Memory B cell (primary cell): Measurements from ENCODE around the gene NBAS.

ENCODE experiments used
- ATAC-seq: fragments of 150-1000 bp; cut with Tn5 transposase; 2 replicates; pipeline ENCODE4 v1.10.0; 2021; ENCODE audit warnings: low read depth, mild to moderate bottlenecking, moderate library complexity
- DNase-seq, 2 donors: peaks; one replicate each; pipeline ENCODE4 v3.0.0; 2022; ENCODE audit warnings: low spot score in 2 of 2
- H3K27ac Mint-ChIP-seq: one replicate; pipeline ENCODE4 v1.8.0; 2022; ENCODE audit warnings: mild to moderate bottlenecking, moderate library complexity, mixed read lengths
- H3K27me3 Mint-ChIP-seq: one replicate; pipeline ENCODE4 v1.8.0; 2022; ENCODE audit warnings: mixed read lengths
- H3K36me3 Mint-ChIP-seq: one replicate; pipeline ENCODE4 v1.8.0; 2022; ENCODE audit warnings: mild to moderate bottlenecking, mixed read lengths
- H3K4me1 Mint-ChIP-seq: one replicate; pipeline ENCODE4 v1.8.0; 2022; ENCODE audit warnings: mixed read lengths
- H3K4me3 Mint-ChIP-seq: one replicate; pipeline ENCODE4 v1.8.0; 2022; ENCODE audit warnings: mild to moderate bottlenecking, moderate library complexity, mixed read lengths
- H3K9me3 Mint-ChIP-seq: one replicate; pipeline ENCODE4 v1.8.0; 2022; ENCODE audit warnings: mixed read lengths

Gene NBAS

DNA sequence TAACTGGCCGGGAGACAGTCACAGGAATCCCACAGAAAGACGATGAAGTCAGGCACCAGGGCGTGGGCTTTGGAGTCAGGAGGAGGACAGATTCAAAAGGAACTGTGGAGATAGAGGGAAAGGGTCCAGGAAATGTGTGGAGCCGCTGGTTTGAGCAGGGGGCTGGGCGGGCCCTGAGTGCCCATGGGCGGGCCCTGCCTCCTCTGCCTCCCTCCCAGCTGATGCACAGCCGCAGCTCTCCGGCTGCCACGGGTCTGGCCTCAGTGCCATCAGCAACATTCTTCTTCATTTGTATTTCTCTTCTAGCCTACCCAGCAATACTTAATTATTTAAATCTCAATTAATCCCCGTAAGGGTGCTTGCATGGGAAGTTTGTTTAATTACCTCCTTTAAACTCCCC is 432.3 kb downstream of the NBAS start:
- Mint-ChIP-seq H3K4me1 (peaks cover 1% of the 10 kb centered on the region), H3K4me3 (no peak overlapping the region), H3K27me3 (peaks cover 5% of the 10 kb centered on the region), H3K9me3 (peaks cover 3% of the 10 kb centered on the region), H3K27ac (no peak overlapping the region), H3K36me3 (peaks cover 2% of the 10 kb centered on the region)
- ATAC-seq (no peak), DNase-seq (no peak)

DNA sequence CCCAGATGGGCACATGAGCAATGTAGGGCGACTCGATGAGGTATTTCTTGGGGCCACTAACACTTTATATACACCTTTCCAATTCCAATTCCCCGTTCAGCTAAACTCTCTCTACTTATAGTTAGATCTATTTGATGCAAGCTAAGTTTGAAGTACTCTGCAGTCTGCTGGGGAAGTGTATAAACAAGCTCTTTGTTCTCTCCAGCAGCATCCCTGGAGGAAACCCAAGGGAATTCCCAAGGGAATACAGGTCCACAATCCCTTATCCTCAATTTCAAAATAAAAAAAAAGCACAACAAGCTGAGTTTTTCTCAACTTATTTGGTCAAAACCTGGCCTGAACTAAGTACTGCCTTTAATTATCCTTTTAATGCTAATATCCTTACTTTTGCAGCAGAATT is 433.3 kb downstream of the NBAS start:
- Mint-ChIP-seq H3K36me3 (peaks cover 4% of the 10 kb centered on the region), H3K4me1 (no peaks in the 10 kb centered on the region), H3K9me3 (peaks cover 5% of the 10 kb centered on the region), H3K4me3 (no peak overlapping the region), H3K27ac (no peak overlapping the region), H3K27me3 (peaks cover 5% of the 10 kb centered on the region)
- ATAC-seq (no peak), DNase-seq (no peak)

DNA sequence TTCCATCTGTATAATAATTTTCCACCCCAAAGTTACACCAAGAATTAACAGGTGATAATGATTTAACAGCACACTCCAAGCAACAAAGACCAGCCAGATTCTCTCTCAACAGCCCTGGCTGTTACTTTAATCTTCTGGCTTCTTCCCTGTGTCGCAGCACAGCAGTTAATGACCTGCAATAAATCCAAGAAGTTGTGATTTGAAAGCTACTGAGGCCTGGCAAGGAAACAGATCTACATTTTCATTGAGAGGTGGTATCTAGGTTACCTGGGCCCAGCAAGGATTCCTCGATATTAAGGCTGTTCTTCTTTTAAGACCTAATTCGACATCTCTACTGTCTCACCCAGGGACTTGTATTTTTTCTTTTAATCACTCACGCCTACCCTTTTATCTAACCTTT is 433.8 kb downstream of the NBAS start:
- peaks cover 4% of the 10 kb centered on the region for H3K36me3 Mint-ChIP-seq
- ATAC-seq (no peak), DNase-seq (no peak)
- H3K4me1 Mint-ChIP-seq, result no peaks in the 10 kb centered on the region
- peaks cover 5% of the 10 kb centered on the region for H3K27me3 Mint-ChIP-seq
- H3K9me3 Mint-ChIP-seq, result peaks cover 5% of the 10 kb centered on the region
- no peak overlapping the region for H3K27ac Mint-ChIP-seq
- no peak overlapping the region for H3K4me3 Mint-ChIP-seq

DNA sequence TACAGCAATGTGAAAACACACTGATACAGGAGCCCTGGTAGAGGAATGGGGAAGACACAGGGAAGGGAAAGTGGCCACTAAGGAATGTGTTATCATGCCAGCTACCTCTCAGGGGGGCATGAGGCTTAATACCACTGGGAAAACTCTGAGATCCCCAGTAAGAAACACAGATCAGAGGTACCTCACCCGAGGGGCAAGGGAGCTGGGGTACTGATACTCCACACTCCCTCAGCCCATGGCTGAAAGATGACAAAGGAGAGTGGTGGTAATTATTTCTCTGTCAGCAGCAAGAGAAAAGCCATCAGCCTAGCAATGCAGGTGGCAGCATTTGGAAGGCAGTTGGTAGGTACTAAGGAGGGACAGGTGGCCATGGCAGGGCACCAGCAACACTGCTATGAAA is 434.8 kb downstream of the NBAS start:
- no peak for ATAC-seq
- no peak overlapping the region for H3K4me3 Mint-ChIP-seq
- H3K36me3 Mint-ChIP-seq, result peaks cover 4% of the 10 kb centered on the region
- no peaks in the 10 kb centered on the region for H3K4me1 Mint-ChIP-seq
- H3K27ac Mint-ChIP-seq, result no peak overlapping the region
- peaks cover 6% of the 10 kb centered on the region for H3K27me3 Mint-ChIP-seq
- DNase-seq, result no peak
- peaks cover 7% of the 10 kb centered on the region for H3K9me3 Mint-ChIP-seq

DNA sequence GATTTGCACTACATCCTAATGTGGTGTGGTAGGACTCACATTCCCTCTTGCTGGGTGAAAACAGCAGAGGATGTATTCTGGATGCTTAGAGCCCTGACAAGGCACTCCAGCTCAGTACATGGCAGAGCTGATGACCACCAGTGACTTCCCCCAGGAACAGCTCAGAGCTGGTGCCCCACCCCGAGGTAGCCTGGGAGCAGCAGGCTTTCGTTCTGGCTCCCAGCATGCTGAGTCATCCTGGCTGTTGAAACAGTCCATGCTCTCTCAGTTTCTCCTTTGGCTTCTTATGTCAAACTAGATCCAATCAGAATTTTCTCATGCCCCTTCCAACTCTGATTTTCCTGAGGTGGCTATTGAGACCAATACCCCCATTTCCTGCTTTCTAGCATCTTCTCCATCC is 438.2 kb downstream of the NBAS start:
- DNase-seq (no peak), ATAC-seq (no peak)
- Mint-ChIP-seq H3K36me3 (peaks cover 2% of the 10 kb centered on the region), H3K4me1 (no peaks in the 10 kb centered on the region), H3K4me3 (no peak overlapping the region), H3K9me3 (peaks cover 7% of the 10 kb centered on the region), H3K27ac (no peak overlapping the region), H3K27me3 (peaks cover 2% of the 10 kb centered on the region)

DNA sequence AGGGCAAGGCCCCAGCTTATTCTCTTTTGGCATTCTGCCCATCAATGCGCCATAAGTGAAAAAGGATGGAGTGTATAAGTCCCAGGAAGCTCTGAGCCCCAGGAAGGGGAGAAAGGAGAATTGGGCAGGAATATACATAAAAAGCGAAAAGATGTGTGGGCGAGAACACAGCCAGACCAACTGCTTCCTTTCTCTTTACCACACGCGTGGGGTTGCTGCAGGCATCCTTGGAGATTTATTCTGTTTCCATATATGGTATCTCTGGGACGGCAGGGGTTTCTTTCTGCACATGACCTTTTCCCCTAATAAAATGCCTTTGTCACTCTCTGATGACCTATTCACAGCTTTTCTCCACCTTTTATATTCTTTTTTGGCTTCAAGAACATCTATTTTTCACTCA is 440.5 kb downstream of the NBAS start:
- Mint-ChIP-seq H3K4me1 (no peaks in the 10 kb centered on the region), H3K27ac (no peak overlapping the region), H3K36me3 (peaks cover 2% of the 10 kb centered on the region), H3K9me3 (peaks cover 7% of the 10 kb centered on the region), H3K4me3 (no peak overlapping the region), H3K27me3 (peaks cover 2% of the 10 kb centered on the region)
- ATAC-seq (no peak), DNase-seq (no peak)

DNA sequence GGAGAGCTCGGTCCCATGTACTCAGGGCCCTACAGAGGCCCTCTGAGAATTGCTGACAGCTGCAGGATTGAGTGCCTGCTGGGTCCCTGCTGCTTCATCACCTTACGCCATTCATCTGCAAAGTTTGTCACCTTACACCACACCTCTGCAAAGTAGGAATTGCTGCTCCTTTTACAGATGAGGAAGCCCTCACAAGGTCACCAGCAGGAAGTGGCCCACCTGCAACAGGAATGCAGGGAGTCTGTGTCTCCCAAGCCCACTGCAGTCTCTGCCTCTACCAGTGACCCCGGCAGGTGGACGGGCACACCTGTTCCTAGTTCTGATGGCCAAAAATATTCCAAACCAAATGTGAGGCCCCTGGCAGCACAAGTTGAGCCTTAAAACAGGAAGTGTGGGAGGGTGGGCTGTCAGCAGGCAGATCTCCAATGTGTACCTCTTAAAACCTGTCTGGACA is 441.4 kb downstream of the NBAS start:
- peaks cover 2% of the 10 kb centered on the region for H3K36me3 Mint-ChIP-seq
- DNase-seq, result no peak
- H3K27me3 Mint-ChIP-seq, result peaks cover 2% of the 10 kb centered on the region
- ATAC-seq, result no peak
- no peak overlapping the region for H3K4me3 Mint-ChIP-seq
- H3K4me1 Mint-ChIP-seq, result no peaks in the 10 kb centered on the region
- no peak overlapping the region for H3K27ac Mint-ChIP-seq
- peaks cover 7% of the 10 kb centered on the region for H3K9me3 Mint-ChIP-seq

DNA sequence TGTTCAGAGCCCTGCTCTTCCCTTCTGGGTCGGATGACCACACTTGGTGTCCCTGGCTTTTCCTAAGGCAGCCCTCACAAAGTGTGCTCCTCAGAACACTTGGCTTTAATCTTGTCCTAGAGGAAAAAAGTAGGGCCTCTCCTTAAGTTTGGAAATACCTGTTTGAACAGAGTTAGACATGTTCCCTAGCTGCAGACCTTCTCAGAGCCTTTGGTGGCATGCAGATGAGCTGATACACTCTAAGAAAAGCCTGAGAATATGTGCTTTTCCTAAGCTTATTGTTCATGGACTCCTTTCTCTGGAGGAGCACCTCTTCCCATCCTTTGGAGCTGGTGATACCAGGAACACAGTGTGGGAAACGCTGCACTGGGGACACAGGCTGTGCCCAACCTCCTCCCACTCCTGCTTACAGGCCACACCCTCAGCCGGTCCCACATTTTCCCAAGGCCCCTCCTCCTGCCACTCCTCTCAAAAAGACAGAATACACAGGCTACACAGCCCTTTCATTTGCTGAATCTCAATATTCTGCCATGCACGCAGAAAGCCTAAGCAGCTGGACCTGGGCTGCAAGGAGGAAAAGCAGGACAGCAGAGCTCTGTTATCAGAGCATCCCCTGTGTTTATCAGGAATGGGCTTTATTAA is 443.6 kb downstream of the NBAS start:
- H3K36me3 Mint-ChIP-seq, result peaks cover 4% of the 10 kb centered on the region
- no peak overlapping the region for H3K4me3 Mint-ChIP-seq
- H3K4me1 Mint-ChIP-seq, result no peaks in the 10 kb centered on the region
- peaks cover 7% of the 10 kb centered on the region for H3K9me3 Mint-ChIP-seq
- DNase-seq (no peak), ATAC-seq (no peak)
- no peak overlapping the region for H3K27ac Mint-ChIP-seq
- peaks cover 2% of the 10 kb centered on the region for H3K27me3 Mint-ChIP-seq
